Tibial artery (tissue), 4 donors: ENCODE results near the gene UBAC2.

Source experiments
- DNase-seq, 2 donors: peaks; one replicate each; pipeline ENCODE4 v3.0.0-alpha.2; 2019
- H3K27ac ChIP-seq, 2 donors: fragments of 200-600 bp; sonication (generic) in 1 of 2; 1 replicate in 1 of 2; 2 replicates in 1 of 2; pipeline ENCODE4 v1.5.1; 2018 to 2019; ENCODE audit warnings: mild to moderate bottlenecking in 1 of 2
- H3K27me3 ChIP-seq, 2 donors: fragments of 200-600 bp; sonication (generic) in 1 of 2; one replicate each; pipeline versions ENCODE4 v1.5.1 to v1.6.0; 2016 to 2019
- H3K36me3 ChIP-seq, 3 donors: fragments of 200-600 bp; sonication (generic) in 2 of 3; one replicate each; pipeline ENCODE4 v1.5.1; 2016 to 2019; ENCODE audit warnings: mild to moderate bottlenecking in 2 of 3
- H3K4me1 ChIP-seq, 4 donors: fragments of 200-600 bp; sonication (generic) in 2 of 4; 1 replicate in 3 of 4; 2 replicates in 1 of 4; pipeline ENCODE4 v1.5.1; 2016 to 2019
- H3K4me3 ChIP-seq, 2 donors: fragments of 200-600 bp; sonication (generic) in 1 of 2; 1 replicate in 1 of 2; 2 replicates in 1 of 2; pipeline ENCODE4 v1.5.1; 2018 to 2019; ENCODE audit warnings: mild to moderate bottlenecking in 2 of 2
- H3K9me3 ChIP-seq, 3 donors: fragments of 200-600 bp; sonication (generic) in 1 of 3; one replicate each; pipeline ENCODE4 v1.5.1; 2016 to 2019
- CTCF ChIP-seq, 2 experiments: fragments of 200-600 bp in 1 of 2; fragments of 450-650 bp in 1 of 2; IDR thresholded peaks; one replicate each; pipeline ENCODE4 v1.5.1; 2017 to 2019; ENCODE audit warnings: antibody characterized with exemption in 2 of 2, mild to moderate bottlenecking in 1 of 2, moderate library complexity in 1 of 2
- intact Hi-C: fragments of 100-400 bp; cut with DNase I; formaldehyde crosslinking; loops from one replicate; pipeline ENCODE4 v1.15.0; 2023; ENCODE audit warnings: low total_unique reads

UBAC2 gene

GRCh38 chr13:99174533-99175100 is 26.0 kb upstream of the UBAC2 start:
- Histone ChIP-seq H3K9me3 (no peaks in the 10 kb centered on the region), H3K4me3 (no peak overlapping the region), H3K36me3 (no peaks in the 10 kb centered on the region), H3K27me3 (peaks cover 0 to 31% of the 10 kb centered on the region in 2 donors), H3K27ac (no peak overlapping the region), H3K4me1 (no peaks in the 10 kb centered on the region)
- no peak for DNase-seq
- TF ChIP-seq CTCF (IDR thresholded peaks at IDR 0.05): no peak
- intact Hi-C loops: loop anchor here (5.0 kb wide), 1 partner anchor 93 kb away; no protein-coding TSS in a partner anchor

GRCh38 chr13:99176309-99177276 is 24.1 kb upstream of the UBAC2 start:
- Histone ChIP-seq H3K27ac (no peak overlapping the region), H3K4me1 (no peaks in the 10 kb centered on the region), H3K27me3 (peaks cover 0 to 33% of the 10 kb centered on the region in 2 donors), H3K9me3 (no peaks in the 10 kb centered on the region), H3K36me3 (no peaks in the 10 kb centered on the region), H3K4me3 (no peak overlapping the region)
- TF ChIP-seq CTCF (IDR thresholded peaks at IDR 0.05): peak; percentile 86 to 95
- intact Hi-C loops: loop anchor here (2.0 to 5.0 kb wide), 2 partner anchors 91 to 260 kb away; no protein-coding TSS in a partner anchor
- peak; percentile 52 to 71 for DNase-seq

GRCh38 chr13:99178636-99179035 is 22.0 kb upstream of the UBAC2 start:
- Histone ChIP-seq H3K27me3 (peaks cover 0 to 23% of the 10 kb centered on the region in 2 donors), H3K36me3 (no peaks in the 10 kb centered on the region), H3K9me3 (no peaks in the 10 kb centered on the region), H3K4me3 (no peak overlapping the region), H3K27ac (no peak overlapping the region), H3K4me1 (no peaks in the 10 kb centered on the region)
- no peak for TF ChIP-seq CTCF (IDR thresholded peaks at IDR 0.05)
- intact Hi-C loops: loop anchor here (5.0 kb wide), 1 partner anchor 89 kb away; no protein-coding TSS in a partner anchor
- DNase-seq: no peak

GRCh38 chr13:99179460-99179859 is 21.2 kb upstream of the UBAC2 start:
- Histone ChIP-seq H3K4me3 (no peak overlapping the region), H3K9me3 (no peaks in the 10 kb centered on the region), H3K36me3 (no peaks in the 10 kb centered on the region), H3K27ac (no peak overlapping the region), H3K27me3 (peaks cover 0 to 22% of the 10 kb centered on the region in 2 donors), H3K4me1 (no peaks in the 10 kb centered on the region)
- intact Hi-C loops: loop anchor here (5.0 kb wide), 1 partner anchor 88 kb away; no protein-coding TSS in a partner anchor
- TF ChIP-seq CTCF (IDR thresholded peaks at IDR 0.05): no peak
- no peak for DNase-seq

GRCh38 chr13:99182439-99182838 is 18.2 kb upstream of the UBAC2 start:
- Histone ChIP-seq H3K27me3 (peaks cover 0 to 9% of the 10 kb centered on the region in 2 donors), H3K36me3 (no peaks in the 10 kb centered on the region), H3K4me1 (no peaks in the 10 kb centered on the region), H3K27ac (no peak overlapping the region), H3K4me3 (no peak overlapping the region), H3K9me3 (no peaks in the 10 kb centered on the region)
- no peak for DNase-seq
- no peak for TF ChIP-seq CTCF (IDR thresholded peaks at IDR 0.05)
- intact Hi-C loops: no loop called here
